Measurements from ENCODE around the gene MYO3B.
"Not testable (repeated sequence)": the region's sequence is repeated elsewhere in the genome, so short reads cannot be mapped to it uniquely, and the experiment has no call there.

MYO3B gene

GRCh38 chr2:170260188-170260587 is 82.2 kb downstream of the MYO3B start:
- Histone ChIP-seq H3K79me2 (ENCODE audit: control insufficient read depth, low read length) (no peaks in the 10 kb centered on the region), H3K4me1 (ENCODE audit: control insufficient read depth, low read length) (no peaks in the 10 kb centered on the region), H3K36me3 (ENCODE audit: control insufficient read depth, low read length) (no peaks in the 10 kb centered on the region), H3K9me3 (ENCODE audit: control insufficient read depth, insufficient read depth, low read length) (peaks cover 3% of the 10 kb centered on the region; the same call in 1 of the 2 replicates), H3F3A (ENCODE audit: control insufficient read depth, insufficient read depth) (no peaks in the 10 kb centered on the region), H3K4me2 (ENCODE audit: low read length) (no peak overlapping the region), H3K9me2 (replicated peaks; ENCODE audit: control insufficient read depth, low read length) (no peaks in the 10 kb centered on the region), H4K20me1 (ENCODE audit: control insufficient read depth, insufficient read depth, low read depth, low read length) (no peaks in the 10 kb centered on the region), H3K4me3 (ENCODE audit: low read length) (no peak overlapping the region), H3K27me3 (ENCODE audit: control insufficient read depth, low read length) (no peaks in the 10 kb centered on the region), H3K27ac (ENCODE audit: low read depth, low read length) (no peak overlapping the region)
- TF ChIP-seq EZH2phosphoT487 (IDR thresholded peaks at IDR 0.05; ENCODE audit: borderline replicate concordance, low read length), result no peak
- TF ChIP-seq CTCF (IDR thresholded peaks at IDR 0.05; ENCODE audit: low read depth, low read length, poor library complexity, severe bottlenecking), result no peak

- Histone ChIP-seq H4K20me1 (ENCODE audit: control insufficient read depth, insufficient read depth, low read depth, low read length) (no peaks in the 10 kb centered on the region), H3K4me2 (ENCODE audit: low read length) (no peak overlapping the region), H3K9me3 (ENCODE audit: control insufficient read depth, insufficient read depth, low read length) (peaks cover 3% of the 10 kb centered on the region; the same call in 1 of the 2 replicates), H3K79me2 (ENCODE audit: control insufficient read depth, low read length) (no peaks in the 10 kb centered on the region), H3K4me1 (ENCODE audit: control insufficient read depth, low read length) (no peaks in the 10 kb centered on the region), H3K27ac (ENCODE audit: low read depth, low read length) (no peak overlapping the region), H3K9me2 (replicated peaks; ENCODE audit: control insufficient read depth, low read length) (no peaks in the 10 kb centered on the region), H3K27me3 (ENCODE audit: control insufficient read depth, low read length) (no peaks in the 10 kb centered on the region), H3F3A (ENCODE audit: control insufficient read depth, insufficient read depth) (no peaks in the 10 kb centered on the region), H3K4me3 (ENCODE audit: low read length) (no peak overlapping the region), H3K36me3 (ENCODE audit: control insufficient read depth, low read length) (no peaks in the 10 kb centered on the region)
- TF ChIP-seq EZH2phosphoT487 (IDR thresholded peaks at IDR 0.05; ENCODE audit: borderline replicate concordance, low read length), result no peak
Measured at GRCh38 chr2:170261566-170261965, 83.6 kb downstream of the MYO3B start.

GRCh38 chr2:170262343-170262742 is 84.4 kb downstream of the MYO3B start:
- no peak for TF ChIP-seq EZH2phosphoT487 (IDR thresholded peaks at IDR 0.05; ENCODE audit: borderline replicate concordance, low read length)
- TF ChIP-seq CTCF (IDR thresholded peaks at IDR 0.05; ENCODE audit: low read depth, low read length, poor library complexity, severe bottlenecking), result no peak
- Histone ChIP-seq H3K79me2 (ENCODE audit: control insufficient read depth, low read length) (no peaks in the 10 kb centered on the region), H3K9me2 (replicated peaks; ENCODE audit: control insufficient read depth, low read length) (no peaks in the 10 kb centered on the region), H3K4me1 (ENCODE audit: control insufficient read depth, low read length) (no peaks in the 10 kb centered on the region), H3K36me3 (ENCODE audit: control insufficient read depth, low read length) (no peaks in the 10 kb centered on the region), H3K27me3 (ENCODE audit: control insufficient read depth, low read length) (no peaks in the 10 kb centered on the region), H3K4me2 (ENCODE audit: low read length) (no peak overlapping the region), H3K9me3 (ENCODE audit: control insufficient read depth, insufficient read depth, low read length) (peaks cover 3% of the 10 kb centered on the region; the same call in 1 of the 2 replicates), H3K27ac (ENCODE audit: low read depth, low read length) (no peak overlapping the region), H3F3A (ENCODE audit: control insufficient read depth, insufficient read depth) (no peaks in the 10 kb centered on the region), H4K20me1 (ENCODE audit: control insufficient read depth, insufficient read depth, low read depth, low read length) (no peaks in the 10 kb centered on the region), H3K4me3 (ENCODE audit: low read length) (no peak overlapping the region)

GRCh38 chr2:170262806-170263205 is 84.9 kb downstream of the MYO3B start:
- Histone ChIP-seq H3K4me3 (ENCODE audit: low read length) (no peak overlapping the region), H3K4me2 (ENCODE audit: low read length) (no peak overlapping the region), H3K79me2 (ENCODE audit: control insufficient read depth, low read length) (no peaks in the 10 kb centered on the region), H3K27ac (ENCODE audit: low read depth, low read length) (no peak overlapping the region), H3K9me2 (replicated peaks; ENCODE audit: control insufficient read depth, low read length) (no peaks in the 10 kb centered on the region), H3K36me3 (ENCODE audit: control insufficient read depth, low read length) (no peaks in the 10 kb centered on the region), H3K27me3 (ENCODE audit: control insufficient read depth, low read length) (no peaks in the 10 kb centered on the region), H4K20me1 (ENCODE audit: control insufficient read depth, insufficient read depth, low read depth, low read length) (no peaks in the 10 kb centered on the region), H3F3A (ENCODE audit: control insufficient read depth, insufficient read depth) (no peaks in the 10 kb centered on the region), H3K9me3 (ENCODE audit: control insufficient read depth, insufficient read depth, low read length) (peaks cover 3% of the 10 kb centered on the region; the same call in 1 of the 2 replicates), H3K4me1 (ENCODE audit: control insufficient read depth, low read length) (no peaks in the 10 kb centered on the region)
- TF ChIP-seq EZH2phosphoT487 (IDR thresholded peaks at IDR 0.05; ENCODE audit: borderline replicate concordance, low read length) (no peak), CTCF (IDR thresholded peaks at IDR 0.05; ENCODE audit: low read depth, low read length, poor library complexity, severe bottlenecking) (no peak)

GRCh38 chr2:170263728-170264521 is 86.0 kb downstream of the MYO3B start:
- H3K9me2 ChIP-seq (replicated peaks; ENCODE audit: control insufficient read depth, low read length); H3F3A ChIP-seq (ENCODE audit: control insufficient read depth, insufficient read depth); H3K4me1 ChIP-seq (ENCODE audit: control insufficient read depth, low read length); H3K4me2 ChIP-seq (ENCODE audit: low read length); H3K27ac ChIP-seq (ENCODE audit: low read depth, low read length); H3K36me3 ChIP-seq (ENCODE audit: control insufficient read depth, low read length); H3K79me2 ChIP-seq (ENCODE audit: control insufficient read depth, low read length); H3K9me3 ChIP-seq (ENCODE audit: control insufficient read depth, insufficient read depth, low read length); H3K4me3 ChIP-seq (ENCODE audit: low read length); H4K20me1 ChIP-seq (ENCODE audit: control insufficient read depth, insufficient read depth, low read depth, low read length); H3K27me3 ChIP-seq (ENCODE audit: control insufficient read depth, low read length): not testable (repeated sequence)

All from DOHH2 (cell line).